Hepatocyte (in vitro differentiated cells): Measurements from ENCODE around the gene PAK5.

Experiments
- EZH2 ChIP-seq: fragments of 200-600 bp; sonication (generic); IDR thresholded peaks from 2 replicates; pipeline ENCODE4 v1.6.1; 2016; ENCODE audit warnings: antibody characterized with exemption, mild to moderate bottlenecking, borderline replicate concordance
- EZH2phosphoT487 ChIP-seq: fragments of 200-600 bp; sonication (generic); IDR thresholded peaks from one replicate; pipeline ENCODE4 v1.6.1; 2018; ENCODE audit warnings: antibody characterized with exemption, mild to moderate bottlenecking, low read depth, moderate library complexity; ENCODE audit not compliant: unreplicated experiment, severe bottlenecking
- TF ChIP-seq, protein P1 (sequence below): fragments of 200-600 bp; sonication (generic); IDR thresholded peaks from 2 replicates; pipeline ENCODE4 v1.5.1; 2016; ENCODE audit warnings: antibody characterized with exemption, mild to moderate bottlenecking; ENCODE audit not compliant: poor library complexity

GRCh38 chr20:9616833-9617461, 221.9 kb downstream of the PAK5 start:
- TF ChIP-seq, protein P1, sequence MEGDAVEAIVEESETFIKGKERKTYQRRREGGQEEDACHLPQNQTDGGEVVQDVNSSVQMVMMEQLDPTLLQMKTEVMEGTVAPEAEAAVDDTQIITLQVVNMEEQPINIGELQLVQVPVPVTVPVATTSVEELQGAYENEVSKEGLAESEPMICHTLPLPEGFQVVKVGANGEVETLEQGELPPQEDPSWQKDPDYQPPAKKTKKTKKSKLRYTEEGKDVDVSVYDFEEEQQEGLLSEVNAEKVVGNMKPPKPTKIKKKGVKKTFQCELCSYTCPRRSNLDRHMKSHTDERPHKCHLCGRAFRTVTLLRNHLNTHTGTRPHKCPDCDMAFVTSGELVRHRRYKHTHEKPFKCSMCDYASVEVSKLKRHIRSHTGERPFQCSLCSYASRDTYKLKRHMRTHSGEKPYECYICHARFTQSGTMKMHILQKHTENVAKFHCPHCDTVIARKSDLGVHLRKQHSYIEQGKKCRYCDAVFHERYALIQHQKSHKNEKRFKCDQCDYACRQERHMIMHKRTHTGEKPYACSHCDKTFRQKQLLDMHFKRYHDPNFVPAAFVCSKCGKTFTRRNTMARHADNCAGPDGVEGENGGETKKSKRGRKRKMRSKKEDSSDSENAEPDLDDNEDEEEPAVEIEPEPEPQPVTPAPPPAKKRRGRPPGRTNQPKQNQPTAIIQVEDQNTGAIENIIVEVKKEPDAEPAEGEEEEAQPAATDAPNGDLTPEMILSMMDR, result peak; percentile 92
- TF ChIP-seq EZH2, result no peak
- TF ChIP-seq EZH2phosphoT487, result no peak
